Chondrocyte (in vitro differentiated cells): ENCODE measurements around the gene CAPN7. TPM values are rescaled to one million over a fixed set of nuclear protein-coding genes. Genes with fewer than 3 reads are reported as not detected.
A peak's percentile ranks its signal among the peaks of the same experiment; 100 is the strongest.

Experiments used
- DNase-seq: peaks from one replicate; pipeline ENCODE4 v3.0.0; 2021; ENCODE audit warnings: mixed read lengths, low spot score
- H3K27ac Mint-ChIP-seq: one replicate; pipeline ENCODE4 v1.8.0; 2021; ENCODE audit warnings: mild to moderate bottlenecking, moderate library complexity, mixed read lengths; ENCODE audit not compliant: unreplicated experiment
- H3K27me3 Mint-ChIP-seq: 2 replicates; pipeline ENCODE4 v1.8.0; 2021; ENCODE audit warnings: low read depth, mixed read lengths
- H3K36me3 Mint-ChIP-seq: 2 replicates; pipeline ENCODE4 v1.8.0; 2021; ENCODE audit warnings: low read depth, mixed read lengths
- H3K4me1 Mint-ChIP-seq: 2 replicates; pipeline ENCODE4 v1.8.0; 2021; ENCODE audit warnings: low read depth, mild to moderate bottlenecking, mixed read lengths
- H3K4me3 Mint-ChIP-seq: one replicate; pipeline ENCODE4 v1.8.0; 2021; ENCODE audit warnings: mild to moderate bottlenecking, moderate library complexity, mixed read lengths; ENCODE audit not compliant: unreplicated experiment
- H3K9me3 Mint-ChIP-seq: 2 replicates; pipeline ENCODE4 v1.8.0; 2021; ENCODE audit warnings: low read depth, mixed read lengths
- total RNA-seq: library from RNA; stranded (reverse); gene quantifications from 3 replicates; pipeline ENCODE4 v1.2.1, GENCODE V29; 2021
- TF ChIP-seq, protein P1 (sequence below): fragments of 200-600 bp; sonication (generic); IDR thresholded peaks from 2 replicates; pipeline ENCODE4 v1.5.0; 2021; ENCODE audit warnings: antibody characterized with exemption, mild to moderate bottlenecking, moderate library complexity

Gene CAPN7
- total RNA-seq, 1 donor from 2014 or later, result 47.2 TPM

- TF ChIP-seq, protein P1, sequence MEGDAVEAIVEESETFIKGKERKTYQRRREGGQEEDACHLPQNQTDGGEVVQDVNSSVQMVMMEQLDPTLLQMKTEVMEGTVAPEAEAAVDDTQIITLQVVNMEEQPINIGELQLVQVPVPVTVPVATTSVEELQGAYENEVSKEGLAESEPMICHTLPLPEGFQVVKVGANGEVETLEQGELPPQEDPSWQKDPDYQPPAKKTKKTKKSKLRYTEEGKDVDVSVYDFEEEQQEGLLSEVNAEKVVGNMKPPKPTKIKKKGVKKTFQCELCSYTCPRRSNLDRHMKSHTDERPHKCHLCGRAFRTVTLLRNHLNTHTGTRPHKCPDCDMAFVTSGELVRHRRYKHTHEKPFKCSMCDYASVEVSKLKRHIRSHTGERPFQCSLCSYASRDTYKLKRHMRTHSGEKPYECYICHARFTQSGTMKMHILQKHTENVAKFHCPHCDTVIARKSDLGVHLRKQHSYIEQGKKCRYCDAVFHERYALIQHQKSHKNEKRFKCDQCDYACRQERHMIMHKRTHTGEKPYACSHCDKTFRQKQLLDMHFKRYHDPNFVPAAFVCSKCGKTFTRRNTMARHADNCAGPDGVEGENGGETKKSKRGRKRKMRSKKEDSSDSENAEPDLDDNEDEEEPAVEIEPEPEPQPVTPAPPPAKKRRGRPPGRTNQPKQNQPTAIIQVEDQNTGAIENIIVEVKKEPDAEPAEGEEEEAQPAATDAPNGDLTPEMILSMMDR, result no peak
- Mint-ChIP-seq H3K4me3 (peak overlapping the region; percentile 54), H3K27me3 (no peaks in the 10 kb centered on the region), H3K36me3 (no peaks in the 10 kb centered on the region), H3K4me1 (peaks cover 23% of the 10 kb centered on the region), H3K27ac (peak overlapping the region; percentile 98), H3K9me3 (no peaks in the 10 kb centered on the region)
- no peak for DNase-seq
Observed at GRCh38 chr3:15269091-15269989, 63.3 kb downstream of the CAPN7 start.

GRCh38 chr3:15271030-15271429 is 65.0 kb downstream of the CAPN7 start:
- H3K4me3 Mint-ChIP-seq, result no peak overlapping the region
- no peaks in the 10 kb centered on the region for H3K36me3 Mint-ChIP-seq
- no peak overlapping the region for H3K27ac Mint-ChIP-seq
- no peak for DNase-seq
- H3K9me3 Mint-ChIP-seq, result no peaks in the 10 kb centered on the region
- peaks cover 20% of the 10 kb centered on the region for H3K4me1 Mint-ChIP-seq
- TF ChIP-seq, protein P1, result no peak
- no peaks in the 10 kb centered on the region for H3K27me3 Mint-ChIP-seq

- no peak overlapping the region for H3K27ac Mint-ChIP-seq
- no peak for DNase-seq
- H3K4me3 Mint-ChIP-seq, result no peak overlapping the region
Observed at GRCh38 chr3:15271785-15272381, 65.8 kb downstream of the CAPN7 start.

GRCh38 chr3:15272426-15273196 is 66.6 kb downstream of the CAPN7 start:
- TF ChIP-seq, protein P1, result no peak
- no peak overlapping the region for H3K4me3 Mint-ChIP-seq
- H3K27ac Mint-ChIP-seq, result no peak overlapping the region
- no peak for DNase-seq
- no peaks in the 10 kb centered on the region for H3K9me3 Mint-ChIP-seq
- peaks cover 20% of the 10 kb centered on the region for H3K4me1 Mint-ChIP-seq
- H3K36me3 Mint-ChIP-seq, result no peaks in the 10 kb centered on the region
- H3K27me3 Mint-ChIP-seq, result no peaks in the 10 kb centered on the region

More at GRCh38 chr3:15271785-15272381, 65.8 kb downstream of the CAPN7 start:
- Mint-ChIP-seq H3K27me3 (no peaks in the 10 kb centered on the region), H3K9me3 (no peaks in the 10 kb centered on the region), H3K36me3 (no peaks in the 10 kb centered on the region), H3K4me1 (peaks cover 20% of the 10 kb centered on the region)
- TF ChIP-seq, protein P1, result no peak

DNA sequence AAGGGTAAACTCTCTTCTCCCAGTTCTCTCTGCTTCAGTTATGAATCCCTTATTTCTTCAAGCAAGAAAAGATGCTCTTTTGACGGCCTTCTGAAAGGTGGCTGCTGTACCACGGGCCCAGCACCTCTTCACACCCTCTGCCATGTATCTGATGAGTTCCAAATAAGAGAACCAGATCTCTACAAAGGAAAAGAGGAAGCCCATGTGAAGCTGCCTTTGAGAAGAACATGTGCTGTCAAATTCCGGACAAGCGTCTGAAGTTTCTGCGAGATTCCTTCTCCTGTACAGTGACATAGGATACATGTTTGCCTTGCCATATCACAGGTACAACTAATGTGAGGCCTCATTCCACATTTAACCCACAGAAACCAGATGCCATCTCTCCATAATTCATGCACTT is 67.2 kb downstream of the CAPN7 start:
- Mint-ChIP-seq H3K4me1 (peaks cover 17% of the 10 kb centered on the region), H3K4me3 (no peak overlapping the region), H3K27ac (peak overlapping the region; percentile 27), H3K9me3 (no peaks in the 10 kb centered on the region), H3K36me3 (no peaks in the 10 kb centered on the region), H3K27me3 (no peaks in the 10 kb centered on the region)
- TF ChIP-seq, protein P1, result no peak
- DNase-seq, result no peak
